GM12878 (cell line): Measurements from ENCODE around the gene HOXC5. TPM values are rescaled to one million over a fixed set of nuclear protein-coding genes. Genes with fewer than 3 reads are reported as not detected.

Experiments
- ATAC-seq: fragments of 200-7000 bp; cut with Tn5 transposase; 3 replicates; pipeline ENCODE4 v1.9.1; 2020; ENCODE audit warnings: mild to moderate bottlenecking, moderate library complexity
- BruUV-seq: library from RNA; stranded (reverse); fragments of 400-500 nt; replicated peaks from 2 replicates; lab custom pipeline; 2021; lab: Mats Ljungman, UMichigan
- CTCF ChIA-PET: fragments of 300-600 bp; sonication (Branson Sonifier 250); formaldehyde crosslinking; extraction: SDS; loops from one replicate; lab custom pipeline; 2021; ENCODE audit warnings: inconsistent platforms; lab: Yijun Ruan, JAX
- POLR2A ChIA-PET: fragments of 350-600 bp; formaldehyde crosslinking; extraction: SDS; loops from one replicate; lab custom pipeline; 2021; ENCODE audit warnings: inconsistent platforms; lab: Charles Lee
- RAD21 ChIA-PET: fragments of 300-600 bp; sonication (Branson Sonifier 250); formaldehyde crosslinking; loops from one replicate; lab custom pipeline; 2023; ENCODE audit warnings: antibody characterized with exemption; ENCODE audit not compliant: unreplicated experiment; lab: Charles Lee
- SMC1A ChIA-PET: fragments of 300-600 bp; sonication (Branson Sonifier 250); formaldehyde crosslinking; loops from one replicate; lab custom pipeline; 2023; ENCODE audit not compliant: unreplicated experiment, uncharacterized antibody; lab: Charles Lee
- DNase-seq: peaks from one replicate; pipeline ENCODE4 v3.0.0-alpha.2; 2011; ENCODE audit warnings: low read depth, low spot score
- FAIRE-seq: peaks from 3 replicates; lab custom pipeline; 2011; peaks lifted over from hg19 to GRCh38; lab: Jason Lieb, UNC
- H2AFZ ChIP-seq: 2 replicates; pipeline ENCODE4 v1.6.0; 2011; ENCODE audit warnings: low read depth, low read length, control low read depth; ENCODE audit not compliant: control insufficient read depth
- H3K27ac ChIP-seq: 2 replicates; pipeline ENCODE4 v1.5.1; 2011; ENCODE audit warnings: control low read depth; ENCODE audit not compliant: control insufficient read depth, insufficient read depth
- H3K27me3 ChIP-seq, 2 experiments: replicated peaks in 1 of 2; 2 replicates each; pipeline versions ENCODE4 v1.6.0 to v1.6.1; 2011; ENCODE audit warnings: low read length in 1 of 2; ENCODE audit not compliant: control insufficient read depth in 2 of 2, insufficient read depth in 2 of 2
- H3K36me3 ChIP-seq, 2 experiments: 2 replicates each; pipeline ENCODE4 v1.5.1; 2011; ENCODE audit warnings: low read length in 1 of 2; ENCODE audit not compliant: control insufficient read depth in 2 of 2, insufficient read depth in 2 of 2
- H3K4me1 ChIP-seq: 2 replicates; pipeline ENCODE4 v1.6.1; 2011; ENCODE audit warnings: mild to moderate bottlenecking, low read length, moderate library complexity, mixed read lengths; ENCODE audit not compliant: control insufficient read depth, insufficient read depth
- H3K4me2 ChIP-seq: 2 replicates; pipeline ENCODE4 v1.6.0; 2011; ENCODE audit warnings: control low read depth; ENCODE audit not compliant: control insufficient read depth, insufficient read depth
- H3K4me3 ChIP-seq: fragments of 200-600 bp; sonication (generic); 2 replicates; pipeline ENCODE4 v1.5.1; 2016
- H3K79me2 ChIP-seq: 2 replicates; pipeline ENCODE4 v1.6.0; 2011; ENCODE audit warnings: low read length; ENCODE audit not compliant: control insufficient read depth, insufficient read depth
- H3K9ac ChIP-seq: 2 replicates; pipeline ENCODE4 v1.8.0; 2011; ENCODE audit warnings: low read length, control low read depth, mixed read lengths; ENCODE audit not compliant: control insufficient read depth, insufficient read depth
- H3K9me3 ChIP-seq: replicated peaks from 3 replicates; pipeline ENCODE4 v1.5.1; 2011; ENCODE audit warnings: mild to moderate bottlenecking, low read length; ENCODE audit not compliant: control insufficient read depth, insufficient read depth
- H4K20me1 ChIP-seq: 2 replicates; pipeline ENCODE4 v1.6.0; 2011; ENCODE audit not compliant: control insufficient read depth, insufficient read depth
- CHD2 ChIP-seq: IDR thresholded peaks from 2 replicates; pipeline ENCODE4 v1.6.1; 2011; ENCODE audit warnings: low read depth, low read length, improper control_type of control experiment, borderline replicate concordance
- HCFC1 ChIP-seq: fragments of 150-350 bp; IDR thresholded peaks from 2 replicates; pipeline ENCODE4 v1.6.1; 2014; ENCODE audit warnings: low read length
- MLLT1 ChIP-seq: fragments of 450-650 bp; IDR thresholded peaks from 2 replicates; pipeline ENCODE4 v1.6.1; 2016; ENCODE audit warnings: mild to moderate bottlenecking
- NR2F1 ChIP-seq: fragments of 450-650 bp; conservative IDR thresholded peaks from 2 replicates; pipeline ENCODE4 v1.6.1; 2017; ENCODE audit warnings: mild to moderate bottlenecking
- SMAD5 ChIP-seq: IDR thresholded peaks from 2 replicates; pipeline ENCODE4 v1.6.1; 2016; ENCODE audit warnings: antibody characterized with exemption, low read depth
- WGBS: methylation state at CpG from one replicate; pipeline ENCODE4 v1.1.6; 2016; ENCODE audit warnings: low lambda C conversion rate; ENCODE audit not compliant: insufficient replicate concordance, insufficient coverage; ENCODE audit errors: missing lambda C conversion rate; 5-methylcytosine and 5-hydroxymethylcytosine counted together
- in situ Hi-C: fragments of 300-500 bp; cut with MboI; formaldehyde crosslinking; loops from 9 replicates; pipeline ENCODE4 v1.14.3; 2018; ENCODE audit warnings: mixed read lengths
- intact Hi-C: fragments of 100-400 bp; cut with micrococcal nuclease; formaldehyde crosslinking; loops from one replicate; pipeline ENCODE4 v1.14.2; 2022; ENCODE audit not compliant: unreplicated experiment
- polyA plus RNA-seq, 11 experiments: library from polyadenylated mRNA; depleted of rRNA in 4 of 11; unstranded in 6 of 11; stranded (reverse) in 5 of 11; fragments of >200 nt; fragmentation: Nextera tagmentation in 4 of 11; fragmentation: Illumina TruSeq in 1 of 11; extraction: Ambion mirVana in 4 of 11; extraction: Trizol in 1 of 11; gene quantifications; 1 replicate in 1 of 11; 2 replicates in 10 of 11; pipeline versions ENCODE4 v1.2.1 to v1.2.3, GENCODE V29; 2011 to 2016; ENCODE audit warnings: inconsistent platforms in 2 of 11, missing spikeins in 2 of 11, low read depth in 1 of 11
- total RNA-seq, 4 experiments: library from RNA; depleted of rRNA in 3 of 4; stranded (reverse); fragments of >200 nt in 3 of 4; fragmentation: Illumina TruSeq in 1 of 4; extraction: Trizol in 1 of 4; gene quantifications; 2 replicates each; pipeline versions ENCODE4 v1.2.1 to v1.2.3, GENCODE V29; 2013 to 2021

Gene HOXC5
- total and polyA plus RNA-seq, 10 of the 15 experiments (the other 5 are each of a cell fraction or from before 2014, with no cell fraction given): 0.11 TPM; not detected in 9

DNA sequence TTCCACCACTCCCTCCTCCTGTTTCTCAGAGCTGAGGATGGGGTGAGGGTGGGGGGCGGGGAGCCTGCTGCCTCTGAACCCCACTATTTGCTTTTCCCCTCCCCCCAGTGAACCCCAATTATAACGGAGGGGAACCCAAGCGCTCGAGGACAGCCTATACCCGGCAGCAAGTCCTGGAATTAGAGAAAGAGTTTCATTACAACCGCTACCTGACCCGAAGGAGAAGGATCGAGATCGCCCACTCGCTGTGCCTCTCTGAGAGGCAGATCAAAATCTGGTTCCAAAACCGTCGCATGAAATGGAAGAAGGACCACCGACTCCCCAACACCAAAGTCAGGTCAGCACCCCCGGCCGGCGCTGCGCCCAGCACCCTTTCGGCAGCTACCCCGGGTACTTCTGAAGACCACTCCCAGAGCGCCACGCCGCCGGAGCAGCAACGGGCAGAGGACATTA, 21.9 kb downstream of the HOXC5 start:
- ATAC-seq (no peak), DNase-seq (no peak), FAIRE-seq (no peak)
- Histone ChIP-seq H3K4me1 (peaks cover 22% of the 10 kb centered on the region), H3K9me3 (no peaks in the 10 kb centered on the region), H3K36me3 (no peaks in the 10 kb centered on the region)
- no TSS peak for BruUV-seq
- SMC1A ChIA-PET: interaction anchor here (0.7 to 4.6 kb wide), 7 partner anchors 10 to 380 kb away, joined by 3 to 37 read pairs (median 7); partner anchors contain the start of genes HOXC5 and SMUG1
- TF ChIP-seq NR2F1 (0 out of 2 replicates have a peak, but pooled peaks have one; percentile 17), HCFC1 (no peak), MLLT1 (peak; percentile 38; the same call in 1 of the 2 replicates), CHD2 (0 out of 2 replicates have a peak, but pooled peaks have one; percentile 26), SMAD5 (no peak)
- TF ChIP-seq, all 136 proteins: peak for 3
- Histone ChIP-seq H3K4me3 (peak overlapping the region; percentile 84), H3K9ac (peak overlapping the region; percentile 93), H3K27me3 (no peaks in the 10 kb centered on the region), H3K79me2 (peaks cover 14% of the 10 kb centered on the region), H3K27ac (peak overlapping the region; percentile 1; the same call in 1 of the 2 replicates), H2AFZ (peak overlapping the region; percentile 37), H4K20me1 (no peaks in the 10 kb centered on the region), H3K4me2 (peak overlapping the region; percentile 90)
- intact Hi-C loops (no loop called here), in situ Hi-C loops (no loop called here)
- ChIA-PET POLR2A (interaction anchor here (0.6 to 2.4 kb wide), 12 partner anchors 10 to 494 kb away, joined by 3 to 24 read pairs (median 5); partner anchors contain the start of gene COPZ1), CTCF (interaction anchor here (0.8 to 6.7 kb wide), 12 partner anchors 10 to 162 kb away, joined by 3 to 86 read pairs (median 10); partner anchors contain the start of genes HOXC5, HOXC8 and SMUG1), RAD21 (interaction anchor here (0.7 to 6.0 kb wide), 8 partner anchors 10 to 159 kb away, joined by 3 to 56 read pairs (median 8); partner anchors contain the start of genes HOXC5 and SMUG1)
- WGBS: 56% methylated on average over 24 of the region's 24 CpGs
